IMR-90 (cell line): ENCODE data around the gene LDLRAD3.

ENCODE experiments used
- CEBPB ChIP-seq: IDR thresholded peaks from 2 replicates; pipeline ENCODE4 v1.6.1; 2012; ENCODE audit warnings: low read depth, low read length, improper control_type of control experiment
- CHD1 ChIP-seq: IDR thresholded peaks from 2 replicates; pipeline ENCODE4 v1.6.1; 2012; ENCODE audit warnings: low read depth, low read length, improper control_type of control experiment
- CTCF ChIP-seq: conservative IDR thresholded peaks from 2 replicates; pipeline ENCODE4 v1.5.1; 2012; ENCODE audit warnings: mild to moderate bottlenecking, low read depth, low read length, improper control_type of control experiment
- MAFK ChIP-seq: IDR thresholded peaks from 2 replicates; pipeline ENCODE4 v1.6.1; 2012; ENCODE audit warnings: low read depth, low read length, improper control_type of control experiment
- POLR2A ChIP-seq: IDR thresholded peaks from 2 replicates; pipeline ENCODE4 v1.6.1; 2012; ENCODE audit warnings: mild to moderate bottlenecking, low read depth, low read length
- RCOR1 ChIP-seq: IDR thresholded peaks from 2 replicates; pipeline ENCODE4 v1.6.1; 2012; ENCODE audit warnings: mild to moderate bottlenecking, low read length, improper control_type of control experiment; ENCODE audit not compliant: insufficient replicate concordance

GRCh38 chr11:36038541-36038940 lies 94.7 kb downstream of the LDLRAD3 start:
- TF ChIP-seq CTCF (no peak), POLR2A (no peak), CEBPB (no peak), RCOR1 (no peak), MAFK (no peak), CHD1 (no peak)
